Measurements from ENCODE around the gene KIRREL3. TPM values are rescaled to one million over a fixed set of nuclear protein-coding genes. Genes with fewer than 3 reads are reported as not detected.

The KIRREL3 gene
- total RNA-seq, 2 experiments from 2014 or later = not detected

DNA sequence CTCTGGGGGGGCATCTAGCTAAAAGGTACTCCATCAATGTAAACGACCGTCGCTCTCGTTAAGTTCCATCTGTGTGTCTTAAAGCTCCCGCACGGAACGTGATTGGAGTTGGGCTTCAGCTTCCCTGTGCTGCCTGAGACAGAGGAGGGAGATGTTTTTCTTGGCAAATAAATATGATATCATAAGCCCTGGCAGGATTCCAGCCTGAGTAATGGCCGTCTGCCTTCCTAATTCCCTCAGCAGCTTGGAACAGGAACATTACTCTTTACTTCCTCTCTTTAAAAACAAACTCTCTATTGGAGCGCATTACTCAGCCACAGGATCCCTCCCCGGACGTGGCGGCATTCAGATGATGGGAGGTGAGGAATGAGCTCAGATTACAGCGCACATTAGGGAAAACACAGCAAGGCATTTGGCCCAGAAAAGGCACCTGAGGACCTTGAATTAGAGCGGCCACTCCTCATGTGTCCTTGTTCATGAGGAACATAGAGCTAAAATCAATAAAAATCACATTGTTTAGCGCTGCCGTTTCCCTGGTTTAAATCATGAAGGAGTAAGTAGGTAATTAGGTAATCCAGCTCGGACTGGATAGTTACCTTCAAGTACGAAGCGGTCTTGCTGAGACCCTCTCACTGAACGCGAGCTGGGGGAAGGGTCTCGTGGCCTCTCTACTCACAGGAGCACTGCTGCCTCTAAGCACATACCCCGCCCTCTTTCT is 414.6 kb downstream of the KIRREL3 start:
- no peaks in the 10 kb centered on the region for H3K36me3 Mint-ChIP-seq (ENCODE audit: low read depth)
- Histone ChIP-seq H3K36me3 (ENCODE audit: insufficient read depth, low read length) (no peaks in the 10 kb centered on the region), H3K4me1 (ENCODE audit: insufficient read depth, low read length) (no peaks in the 10 kb centered on the region), H3K4me3 (ENCODE audit: low read length) (no peak overlapping the region), H3K9me3 (ENCODE audit: control insufficient read depth in 1 of 2, insufficient read depth in 1 of 2, low read length in 2 of 2) (peaks cover 0 to 6% of the 10 kb centered on the region in 2 experiments), H3K27me3 (ENCODE audit: control insufficient read depth in 1 of 2, insufficient read depth in 2 of 2, low read length in 2 of 2) (no peaks in the 10 kb centered on the region), H3K27ac (ENCODE audit: low read depth in 1 of 2, low read length in 2 of 2) (no peak overlapping the region)
- intact Hi-C loops (cut with DNase I, micrococcal nuclease) = no loop called here
- no peaks in the 10 kb centered on the region for H3K4me1 Mint-ChIP-seq (ENCODE audit: low read depth)
- CTCF ChIA-PET = no interaction called here
- no peaks in the 10 kb centered on the region for H3K9me3 Mint-ChIP-seq
- POLR2A ChIA-PET = no interaction called here
- ATAC-seq (ENCODE audit: poor library complexity) (no peak), DNase-seq (no peak)
- peaks cover 10% of the 10 kb centered on the region for H3K27me3 Mint-ChIP-seq
- TF ChIP-seq, protein P1, sequence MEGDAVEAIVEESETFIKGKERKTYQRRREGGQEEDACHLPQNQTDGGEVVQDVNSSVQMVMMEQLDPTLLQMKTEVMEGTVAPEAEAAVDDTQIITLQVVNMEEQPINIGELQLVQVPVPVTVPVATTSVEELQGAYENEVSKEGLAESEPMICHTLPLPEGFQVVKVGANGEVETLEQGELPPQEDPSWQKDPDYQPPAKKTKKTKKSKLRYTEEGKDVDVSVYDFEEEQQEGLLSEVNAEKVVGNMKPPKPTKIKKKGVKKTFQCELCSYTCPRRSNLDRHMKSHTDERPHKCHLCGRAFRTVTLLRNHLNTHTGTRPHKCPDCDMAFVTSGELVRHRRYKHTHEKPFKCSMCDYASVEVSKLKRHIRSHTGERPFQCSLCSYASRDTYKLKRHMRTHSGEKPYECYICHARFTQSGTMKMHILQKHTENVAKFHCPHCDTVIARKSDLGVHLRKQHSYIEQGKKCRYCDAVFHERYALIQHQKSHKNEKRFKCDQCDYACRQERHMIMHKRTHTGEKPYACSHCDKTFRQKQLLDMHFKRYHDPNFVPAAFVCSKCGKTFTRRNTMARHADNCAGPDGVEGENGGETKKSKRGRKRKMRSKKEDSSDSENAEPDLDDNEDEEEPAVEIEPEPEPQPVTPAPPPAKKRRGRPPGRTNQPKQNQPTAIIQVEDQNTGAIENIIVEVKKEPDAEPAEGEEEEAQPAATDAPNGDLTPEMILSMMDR (IDR thresholded peaks at IDR 0.05) = no peak
- H3K4me3 Mint-ChIP-seq = no peak overlapping the region
- no peak overlapping the region for H3K27ac Mint-ChIP-seq

GRCh38 chr11:126585388-126585773 is 415.2 kb downstream of the KIRREL3 start:
- Histone ChIP-seq H3K4me3 (ENCODE audit: low read length) (no peak overlapping the region), H3K36me3 (ENCODE audit: insufficient read depth, low read length) (no peaks in the 10 kb centered on the region), H3K27ac (ENCODE audit: low read depth in 1 of 2, low read length in 2 of 2) (no peak overlapping the region), H3K27me3 (ENCODE audit: control insufficient read depth in 1 of 2, insufficient read depth in 2 of 2, low read length in 2 of 2) (no peaks in the 10 kb centered on the region), H3K9me3 (ENCODE audit: control insufficient read depth in 1 of 2, insufficient read depth in 1 of 2, low read length in 2 of 2) (peaks cover 0 to 6% of the 10 kb centered on the region in 2 experiments), H3K4me1 (ENCODE audit: insufficient read depth, low read length) (no peaks in the 10 kb centered on the region)
- H3K27ac Mint-ChIP-seq = no peak overlapping the region
- H3K36me3 Mint-ChIP-seq (ENCODE audit: low read depth) = no peaks in the 10 kb centered on the region
- H3K9me3 Mint-ChIP-seq = no peaks in the 10 kb centered on the region
- intact Hi-C loops (cut with DNase I, micrococcal nuclease) = no loop called here
- no peak overlapping the region for H3K4me3 Mint-ChIP-seq
- no peak for DNase-seq
- CTCF ChIA-PET = no interaction called here
- POLR2A ChIA-PET = no interaction called here
- TF ChIP-seq, protein P1 (IDR thresholded peaks at IDR 0.05) = no peak
- no peaks in the 10 kb centered on the region for H3K4me1 Mint-ChIP-seq (ENCODE audit: low read depth)
- no peak for ATAC-seq (ENCODE audit: poor library complexity)
- peaks cover 10% of the 10 kb centered on the region for H3K27me3 Mint-ChIP-seq

- POLR2A ChIA-PET = no interaction called here
- TF ChIP-seq, protein P1 (IDR thresholded peaks at IDR 0.05) = no peak
- Mint-ChIP-seq H3K4me1 (ENCODE audit: low read depth) (no peaks in the 10 kb centered on the region), H3K4me3 (no peak overlapping the region), H3K9me3 (no peaks in the 10 kb centered on the region), H3K36me3 (ENCODE audit: low read depth) (no peaks in the 10 kb centered on the region), H3K27me3 (peaks cover 4% of the 10 kb centered on the region), H3K27ac (no peak overlapping the region)
- no peaks in the 10 kb centered on the region for H3K36me3 ChIP-seq (ENCODE audit: insufficient read depth, low read length)
- CTCF ChIA-PET = no interaction called here
- no peaks in the 10 kb centered on the region for H3K27me3 ChIP-seq (ENCODE audit: control insufficient read depth in 1 of 2, insufficient read depth in 2 of 2, low read length in 2 of 2)
- DNase-seq = no peak
- peaks cover 0 to 1% of the 10 kb centered on the region in 2 experiments for H3K9me3 ChIP-seq (ENCODE audit: control insufficient read depth in 1 of 2, insufficient read depth in 1 of 2, low read length in 2 of 2)
- intact Hi-C loops (cut with DNase I, micrococcal nuclease) = no loop called here
- ATAC-seq (ENCODE audit: poor library complexity) = no peak
- no peak overlapping the region for H3K27ac ChIP-seq (ENCODE audit: low read depth in 1 of 2, low read length in 2 of 2)
- no peaks in the 10 kb centered on the region for H3K4me1 ChIP-seq (ENCODE audit: insufficient read depth, low read length)
- H3K4me3 ChIP-seq (ENCODE audit: low read length) = no peak overlapping the region
Measured at GRCh38 chr11:126583594-126584427, 416.8 kb downstream of the KIRREL3 start.

Data from CD4-positive, alpha-beta T cell (primary cell).